Activated B cell treated with CpG ODN at 0.5 μM for 24 hours (primary cell): ENCODE measurements around the gene GDE1. TPM values are rescaled to one million over a fixed set of nuclear protein-coding genes. Genes with fewer than 3 reads are reported as not detected.
A peak's percentile ranks its signal among the peaks of the same experiment; 100 is the strongest.

ENCODE experiments used
- ATAC-seq: fragments of 200-7000 bp; cut with Tn5 transposase; one replicate; pipeline ENCODE4 v1.10.0; 2021; ENCODE audit warnings: low read depth, mild to moderate bottlenecking, moderate library complexity
- CTCF ChIA-PET: fragments of 350-600 bp; sonication (Branson Sonifier 250); formaldehyde crosslinking; loops from one replicate; lab custom pipeline; 2021; ENCODE audit warnings: antibody characterized with exemption; lab: Charles Lee
- POLR2A ChIA-PET: fragments of 350-600 bp; sonication (Branson Sonifier 250); formaldehyde crosslinking; loops from one replicate; lab custom pipeline; 2021; ENCODE audit warnings: antibody characterized with exemption; lab: Charles Lee
- DNase-seq: peaks from one replicate; pipeline ENCODE4 v3.0.0; 2022
- H3K27ac Mint-ChIP-seq: one replicate; pipeline ENCODE4 v1.8.0; 2020; ENCODE audit warnings: mixed read lengths
- H3K27me3 Mint-ChIP-seq: one replicate; pipeline ENCODE4 v1.8.0; 2021; ENCODE audit warnings: mixed read lengths
- H3K36me3 Mint-ChIP-seq: one replicate; pipeline ENCODE4 v1.8.0; 2021; ENCODE audit warnings: low read depth, mixed read lengths
- H3K4me1 Mint-ChIP-seq: one replicate; pipeline ENCODE4 v1.8.0; 2021; ENCODE audit warnings: mixed read lengths
- H3K4me3 Mint-ChIP-seq: one replicate; pipeline ENCODE4 v1.8.0; 2020; ENCODE audit warnings: mild to moderate bottlenecking, mixed read lengths
- H3K9me3 Mint-ChIP-seq: one replicate; pipeline ENCODE4 v1.8.0; 2020; ENCODE audit warnings: mixed read lengths
- CTCF ChIP-seq: fragments of 200-600 bp; IDR thresholded peaks from one replicate; pipeline ENCODE4 v1.8.0; 2022; ENCODE audit warnings: antibody characterized with exemption, mild to moderate bottlenecking
- intact Hi-C: fragments of 100-400 bp; cut with micrococcal nuclease; formaldehyde crosslinking; loops from one replicate; pipeline ENCODE4 v1.15.1; 2024
- total RNA-seq: library from RNA; stranded (reverse); gene quantifications from 2 replicates; pipeline ENCODE4 v1.2.3, GENCODE V29; 2022

GDE1 gene
- total RNA-seq, 1 donor from 2014 or later: 17.0 TPM

- CTCF ChIA-PET: interaction anchor here (0.8 kb wide), 1 partner anchor 11 kb away, joined by 3 read pairs; the partner anchor contains the start of gene CCP110
- POLR2A ChIA-PET: interaction anchor here (0.8 to 1.7 kb wide), 2 partner anchors 42 to 303 kb away, joined by 3 read pairs; no protein-coding TSS in a partner anchor
- no peaks in the 10 kb centered on the region for H3K9me3 Mint-ChIP-seq
- TF ChIP-seq CTCF: no peak
- H3K4me1 Mint-ChIP-seq: peaks cover 20% of the 10 kb centered on the region
- H3K27me3 Mint-ChIP-seq: no peaks in the 10 kb centered on the region
- H3K36me3 Mint-ChIP-seq: peaks cover 52% of the 10 kb centered on the region
- peak overlapping the region; percentile 72 for H3K4me3 Mint-ChIP-seq
- ATAC-seq: no peak
- intact Hi-C loops: loop anchor here (1.0 kb wide), 1 partner anchor 8 kb away; no protein-coding TSS in a partner anchor
- no peak for DNase-seq
- H3K27ac Mint-ChIP-seq: peak overlapping the region; percentile 27
Observed at GRCh38 chr16:19513377-19514053, 8.4 kb downstream of the GDE1 start.

GRCh38 chr16:19512297-19512696, 9.6 kb downstream of the GDE1 start:
- no peak overlapping the region for H3K27ac Mint-ChIP-seq
- H3K4me3 Mint-ChIP-seq: no peak overlapping the region
- POLR2A ChIA-PET: interaction anchor here (0.8 to 1.7 kb wide), 3 partner anchors 11 to 302 kb away, joined by 3 to 4 read pairs (median 3); no protein-coding TSS in a partner anchor
- ATAC-seq (no peak), DNase-seq (no peak)
- CTCF ChIA-PET: no interaction called here
- H3K27me3 Mint-ChIP-seq: no peaks in the 10 kb centered on the region
- H3K9me3 Mint-ChIP-seq: no peaks in the 10 kb centered on the region
- H3K36me3 Mint-ChIP-seq: peaks cover 55% of the 10 kb centered on the region
- no peak for TF ChIP-seq CTCF
- intact Hi-C loops: no loop called here
- peaks cover 20% of the 10 kb centered on the region for H3K4me1 Mint-ChIP-seq

- ATAC-seq: no peak
- Mint-ChIP-seq H3K9me3 (no peaks in the 10 kb centered on the region), H3K27me3 (no peaks in the 10 kb centered on the region), H3K36me3 (peaks cover 65% of the 10 kb centered on the region), H3K4me3 (no peak overlapping the region), H3K4me1 (peaks cover 8% of the 10 kb centered on the region), H3K27ac (no peak overlapping the region)
- ChIA-PET POLR2A (no interaction called here), CTCF (no interaction called here)
- no peak for TF ChIP-seq CTCF
- DNase-seq: no peak
- intact Hi-C loops: no loop called here
Observed at GRCh38 chr16:19507867-19508266, 14.0 kb downstream of the GDE1 start.

- ChIA-PET CTCF (no interaction called here), POLR2A (no interaction called here)
- intact Hi-C loops: no loop called here
- peaks cover 66% of the 10 kb centered on the region for H3K36me3 Mint-ChIP-seq
- H3K4me3 Mint-ChIP-seq: no peak overlapping the region
- H3K27ac Mint-ChIP-seq: no peak overlapping the region
- peaks cover 5% of the 10 kb centered on the region for H3K4me1 Mint-ChIP-seq
- no peaks in the 10 kb centered on the region for H3K27me3 Mint-ChIP-seq
- H3K9me3 Mint-ChIP-seq: no peaks in the 10 kb centered on the region
- DNase-seq: no peak
- TF ChIP-seq CTCF: no peak
- no peak for ATAC-seq
Observed at GRCh38 chr16:19506965-19507364, 14.9 kb downstream of the GDE1 start.

- DNase-seq (no peak), ATAC-seq (no peak)
- ChIA-PET CTCF (interaction anchor here (7.0 kb wide), 1 partner anchor 115 kb away, joined by 59 read pairs; no protein-coding TSS in a partner anchor), POLR2A (no interaction called here)
- Mint-ChIP-seq H3K36me3 (peaks cover 71% of the 10 kb centered on the region), H3K27ac (no peak overlapping the region), H3K4me1 (peaks cover under 1% of the 10 kb centered on the region), H3K4me3 (no peak overlapping the region), H3K27me3 (no peaks in the 10 kb centered on the region), H3K9me3 (no peaks in the 10 kb centered on the region)
- no peak for TF ChIP-seq CTCF
- intact Hi-C loops: no loop called here
Observed at GRCh38 chr16:19505600-19506303, 16.1 kb downstream of the GDE1 start.
